ENCODE data around the gene SDK1.

The SDK1 gene

DNA sequence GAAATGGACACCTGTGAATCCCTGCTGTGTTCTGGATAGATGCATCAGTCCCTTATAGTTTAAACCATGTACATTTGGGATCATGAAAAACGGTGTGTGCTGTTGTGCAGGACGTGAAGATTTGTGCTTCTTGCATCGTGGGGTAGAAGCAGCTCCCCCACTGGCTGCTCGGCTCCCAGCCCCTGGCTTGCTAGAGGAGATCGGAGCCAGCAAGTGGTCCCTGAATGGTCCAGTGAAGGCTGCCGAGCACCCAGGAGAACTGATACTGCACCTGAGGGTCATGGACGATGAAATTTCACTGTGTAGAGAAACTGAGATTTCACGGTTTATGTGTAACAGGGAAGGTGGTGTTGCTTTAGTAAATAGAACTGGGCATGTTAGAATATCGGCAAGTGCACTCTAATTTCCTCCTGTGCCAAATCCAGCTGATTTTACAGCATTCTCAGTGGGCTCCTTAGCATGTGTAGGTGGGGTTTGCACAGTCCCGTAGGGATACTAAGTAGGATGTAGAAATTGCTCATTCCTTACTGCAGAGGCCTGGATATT is 726.0 kb downstream of the SDK1 start:
- no peak for FAIRE-seq

GRCh38 chr7:4028221-4028620 is 727.2 kb downstream of the SDK1 start:
- FAIRE-seq: no peak

GRCh38 chr7:4029941-4030340 is 728.9 kb downstream of the SDK1 start:
- FAIRE-seq: no peak

DNA sequence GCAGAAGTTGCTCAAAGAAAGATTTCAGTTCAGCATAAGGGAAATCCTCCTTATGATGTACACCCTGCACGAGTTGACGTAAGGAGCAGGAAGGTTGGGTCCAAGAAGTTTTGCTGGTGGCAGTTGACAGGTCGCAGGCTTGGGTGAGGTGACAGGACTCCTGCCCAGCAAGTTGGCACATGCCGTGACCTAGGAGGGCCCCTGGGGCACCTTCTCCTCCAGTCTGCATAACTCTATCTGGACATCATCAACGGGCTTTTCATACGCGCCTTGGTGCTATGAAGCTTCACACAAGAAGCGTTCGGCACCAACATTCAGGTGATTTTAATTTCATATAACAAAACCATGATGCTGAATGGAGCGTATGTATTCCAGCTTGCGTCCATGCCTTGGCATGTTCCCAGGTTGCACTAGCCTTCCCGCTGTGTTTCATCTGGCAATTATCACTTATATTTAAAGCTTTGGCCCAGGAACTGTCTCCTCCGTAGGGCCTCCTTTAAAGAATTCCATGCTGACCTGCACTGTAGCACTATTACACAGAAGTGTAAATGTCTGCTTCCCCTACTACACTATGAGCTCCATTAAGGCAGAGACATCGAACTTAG is 729.4 kb downstream of the SDK1 start:
- no peak for FAIRE-seq

- FAIRE-seq: no peak
Measured at GRCh38 chr7:4033996-4034395, 732.9 kb downstream of the SDK1 start.

DNA sequence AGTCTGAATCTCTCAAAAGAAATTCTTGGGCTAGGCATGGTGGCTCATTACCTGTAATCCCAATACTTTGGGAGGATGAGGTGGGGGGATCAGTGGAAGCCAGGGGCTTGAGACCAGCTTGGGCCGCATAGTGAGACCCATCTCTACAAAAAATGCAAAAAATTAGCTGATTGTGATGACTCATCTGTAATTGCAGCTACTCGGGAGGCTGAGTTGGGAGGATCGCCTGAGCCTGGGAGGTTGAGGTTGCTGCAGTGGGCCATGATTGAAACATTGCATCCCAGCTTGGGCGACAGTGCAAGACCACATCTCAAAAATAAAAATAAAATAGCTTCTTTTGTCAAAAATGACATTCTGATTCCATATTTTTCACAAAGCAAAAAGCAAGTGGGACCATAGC is 736.3 kb downstream of the SDK1 start:
- FAIRE-seq: no peak

- FAIRE-seq: no peak
Measured at GRCh38 chr7:4037877-4038276, 736.8 kb downstream of the SDK1 start.

- no peak for FAIRE-seq
Measured at GRCh38 chr7:4040109-4040928, 739.3 kb downstream of the SDK1 start.

GRCh38 chr7:4042402-4043045 is 741.5 kb downstream of the SDK1 start:
- no peak for FAIRE-seq

DNA sequence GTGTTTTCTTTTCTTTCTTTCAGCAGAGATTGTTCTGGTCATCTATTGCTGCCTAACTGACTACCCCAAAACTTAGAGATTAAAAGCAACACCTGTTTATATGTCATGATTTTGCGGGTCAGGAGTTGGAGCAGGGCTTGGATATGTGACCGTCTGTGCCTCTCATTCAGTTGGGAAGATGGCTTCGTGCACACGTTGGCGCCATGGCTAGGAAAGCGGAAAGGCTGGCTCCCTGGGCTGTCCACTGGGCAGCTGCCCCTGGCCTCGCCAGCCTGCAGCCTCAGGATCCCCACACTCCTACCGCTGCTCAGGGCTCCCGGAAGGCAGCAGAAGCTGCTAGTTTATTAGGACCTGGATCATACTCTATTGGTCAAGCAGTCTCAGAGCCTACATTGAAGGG is 742.9 kb downstream of the SDK1 start:
- no peak for FAIRE-seq

- FAIRE-seq: no peak
Measured at GRCh38 chr7:4045450-4045849, 744.4 kb downstream of the SDK1 start.

DNA sequence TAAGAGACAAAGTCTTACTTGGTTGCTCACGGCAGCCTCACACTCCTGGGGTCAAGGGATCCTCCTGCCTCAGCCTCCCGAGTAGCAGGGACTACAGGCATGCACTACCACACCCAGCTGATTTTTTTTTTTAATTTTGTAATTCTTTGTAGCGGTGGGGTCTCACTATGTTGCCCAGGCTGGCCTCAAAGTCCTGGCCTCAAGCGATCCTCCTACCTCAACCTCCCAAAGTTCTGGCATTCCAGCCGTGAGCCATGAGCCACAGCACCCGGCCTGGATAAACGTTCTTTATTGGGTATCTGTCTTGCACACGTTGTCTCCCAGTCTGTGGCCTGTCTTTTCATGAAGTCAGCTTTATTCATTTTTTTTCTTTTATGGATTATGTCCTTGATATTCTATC is 744.9 kb downstream of the SDK1 start:
- FAIRE-seq: no peak

DNA sequence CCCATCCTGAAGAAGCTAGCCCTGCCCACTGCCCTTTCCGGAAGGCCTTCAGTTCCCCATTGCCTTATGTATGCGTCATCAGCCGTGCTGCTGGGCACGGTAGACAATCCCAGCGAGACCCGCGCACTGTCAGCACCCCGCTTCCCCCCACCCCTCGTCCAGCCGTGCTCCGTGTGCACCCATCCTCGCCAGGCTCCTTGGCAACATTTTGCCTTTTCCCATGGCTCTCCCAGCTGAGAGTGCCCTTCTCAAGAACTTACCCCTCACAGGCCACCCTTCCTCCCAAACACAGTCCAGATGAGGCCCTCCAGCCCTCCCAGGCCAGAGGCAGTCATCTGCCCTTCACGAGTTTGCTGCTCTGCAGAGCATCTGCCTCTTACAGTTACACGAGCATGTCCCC is 747.3 kb downstream of the SDK1 start:
- no peak for FAIRE-seq

DNA sequence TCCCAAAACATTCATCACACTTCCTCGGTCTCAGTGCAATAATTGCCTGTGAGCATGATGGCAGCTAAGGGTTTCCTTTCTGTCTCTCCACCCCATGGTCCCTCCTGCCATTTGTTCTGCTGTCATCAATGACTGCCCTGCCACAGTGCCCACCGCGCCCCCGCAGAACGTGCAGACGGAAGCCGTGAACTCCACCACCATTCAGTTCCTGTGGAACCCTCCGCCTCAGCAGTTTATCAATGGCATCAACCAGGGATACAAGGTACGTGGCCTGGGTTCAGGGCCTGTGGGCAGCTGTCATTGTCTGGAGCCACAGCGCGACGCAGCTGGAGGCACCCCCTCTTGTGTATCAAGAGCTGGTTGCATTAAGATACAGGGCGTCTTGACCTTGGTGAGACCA is 748.1 kb downstream of the SDK1 start:
- FAIRE-seq: no peak

DNA sequence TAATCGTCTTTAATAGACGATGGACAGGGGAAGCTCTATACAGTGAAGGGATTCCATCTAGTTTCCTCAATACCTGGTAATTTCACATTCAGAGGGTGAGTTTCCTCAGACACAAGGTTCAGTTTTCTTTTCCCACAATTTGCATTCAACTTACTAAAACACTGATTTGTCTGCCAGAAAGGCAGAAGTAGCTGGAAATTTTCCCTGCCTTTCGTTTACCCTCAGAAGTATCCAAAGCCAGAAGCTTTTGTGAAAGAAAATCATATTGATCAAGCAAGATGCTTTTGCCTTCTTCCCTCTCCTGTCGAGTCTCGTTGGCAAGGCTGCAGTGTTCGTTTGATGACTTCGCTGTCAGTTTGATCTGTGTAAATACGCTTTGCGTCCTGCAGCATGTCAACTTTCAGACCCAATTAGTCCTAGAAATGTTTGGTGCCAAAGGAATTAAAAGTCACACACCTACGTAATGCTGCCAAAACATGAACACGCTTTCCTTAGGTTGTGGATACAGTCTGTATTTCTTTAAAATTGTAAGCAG is 749.1 kb downstream of the SDK1 start:
- no peak for FAIRE-seq

DNA sequence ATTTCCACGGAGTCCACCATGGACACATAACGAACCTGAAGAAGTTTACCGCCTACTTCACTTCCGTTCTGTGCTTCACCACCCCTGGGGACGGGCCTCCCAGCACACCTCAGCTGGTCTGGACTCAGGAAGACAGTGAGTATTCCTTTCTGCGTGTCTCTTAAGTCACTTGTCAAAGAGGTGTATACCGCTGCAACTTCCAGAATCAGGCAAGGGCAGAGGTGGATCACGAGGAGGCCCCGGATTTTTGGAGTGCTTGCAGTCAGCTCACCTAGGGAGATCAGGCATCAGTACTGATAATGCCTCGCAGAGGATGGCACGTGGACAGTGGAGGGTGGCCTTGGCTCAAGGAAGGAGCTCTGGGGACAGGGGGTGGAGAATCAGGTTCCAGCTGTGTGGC is 750.6 kb downstream of the SDK1 start:
- FAIRE-seq: no peak

DNA sequence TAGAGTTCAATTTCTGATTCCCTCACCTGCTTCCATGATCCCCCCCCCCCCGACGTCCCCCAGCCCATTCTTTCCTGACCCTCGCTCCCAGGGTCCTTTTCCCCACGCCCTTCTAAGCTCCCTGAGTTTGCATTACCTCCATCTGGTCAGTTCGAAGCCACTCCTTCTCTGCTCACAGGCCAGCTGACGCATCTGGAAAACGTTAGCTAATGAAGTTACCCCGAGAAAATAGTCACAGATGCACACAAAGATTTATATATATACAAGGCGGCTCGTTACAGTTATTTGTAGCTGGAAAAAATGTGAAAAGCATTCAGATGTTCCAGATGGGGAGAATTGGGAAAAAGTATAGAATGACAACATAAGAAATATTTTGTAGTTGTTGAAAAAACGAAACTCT is 751.1 kb downstream of the SDK1 start:
- no peak for FAIRE-seq

GRCh38 chr7:4054158-4054557 is 753.1 kb downstream of the SDK1 start:
- FAIRE-seq: no peak

DNA sequence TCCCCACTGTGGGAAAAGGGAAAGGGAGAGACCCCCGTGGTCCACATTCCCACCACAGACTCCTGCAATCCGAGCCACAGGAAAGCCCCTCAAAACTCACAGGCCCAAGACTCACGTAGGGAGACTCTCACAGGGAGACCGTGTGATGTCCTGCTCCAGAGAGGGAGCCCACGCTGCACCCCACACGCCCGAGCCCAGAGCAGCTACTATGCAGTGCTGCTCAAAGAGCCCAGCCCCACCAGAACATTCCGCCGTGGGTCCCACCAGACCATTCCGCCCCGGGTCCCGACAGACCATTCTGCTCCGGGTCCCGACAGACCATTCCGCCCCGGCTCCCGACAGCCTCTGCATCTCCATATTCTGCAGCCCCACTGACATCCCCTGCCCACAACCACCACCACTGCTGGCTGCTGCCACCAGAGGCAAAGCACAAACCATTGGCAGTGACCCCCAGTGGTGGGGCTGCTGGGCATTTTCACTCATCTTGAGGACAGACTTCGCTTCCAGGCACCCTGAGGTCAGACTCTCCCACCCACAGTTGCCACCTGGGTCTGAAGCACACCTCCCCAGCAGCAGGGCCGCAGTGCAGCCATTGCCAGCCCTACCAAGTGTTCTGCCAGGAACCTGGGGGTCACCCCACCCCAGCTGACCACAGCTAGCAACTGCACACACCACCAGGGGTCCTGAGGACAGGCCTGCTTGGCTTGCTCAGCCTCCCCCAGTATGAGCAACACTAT is 755.7 kb downstream of the SDK1 start:
- no peak for FAIRE-seq

- FAIRE-seq: no peak
Measured at GRCh38 chr7:4057289-4057616, 756.2 kb downstream of the SDK1 start.

DNA sequence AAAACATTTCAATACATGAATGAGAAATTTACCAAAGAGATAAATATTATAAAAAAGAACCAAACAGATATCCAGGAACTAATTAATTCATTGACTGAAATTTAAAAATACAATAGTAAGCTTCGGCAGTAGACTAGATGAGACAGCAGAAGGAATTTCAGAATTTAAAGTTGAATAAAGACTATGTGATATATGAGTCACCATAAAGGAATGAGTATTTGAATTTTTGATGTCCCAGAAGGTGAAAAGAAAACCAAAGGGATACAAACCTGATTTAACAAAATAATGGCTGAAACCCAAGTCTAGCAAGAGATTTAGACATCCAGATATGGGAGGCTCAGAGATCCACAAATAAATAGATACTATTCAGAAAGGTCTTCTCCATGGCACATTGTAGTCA is 757.1 kb downstream of the SDK1 start:
- FAIRE-seq: no peak

GRCh38 chr7:4065190-4065589 is 764.1 kb downstream of the SDK1 start:
- no peak for FAIRE-seq

- no peak for FAIRE-seq
Measured at GRCh38 chr7:4066206-4066605, 765.2 kb downstream of the SDK1 start.

Measured in G401.6 (cell line).